Measurements from ENCODE around the gene LRMDA. TPM values are rescaled to one million over a fixed set of nuclear protein-coding genes. Genes with fewer than 3 reads are reported as not detected.

LRMDA gene
- total RNA-seq, 2 experiments from 2014 or later, result not detected

- Histone ChIP-seq H3K4me3 (ENCODE audit: low read depth, low read length, poor library complexity, severe bottlenecking) (no peak overlapping the region), H3K36me3 (ENCODE audit: insufficient read depth, low read length) (no peaks in the 10 kb centered on the region), H2AFZ (ENCODE audit: low read length) (no peak overlapping the region), H3K4me1 (ENCODE audit: insufficient read depth, low read length, poor library complexity, severe bottlenecking) (no peaks in the 10 kb centered on the region), H3K27ac (ENCODE audit: low read depth, low read length, poor library complexity, severe bottlenecking) (no peak overlapping the region), H4K20me1 (ENCODE audit: insufficient read depth, low read length) (no peaks in the 10 kb centered on the region), H3K9me2 (ENCODE audit: insufficient read depth, low read length) (no peaks in the 10 kb centered on the region), H3K9me3 (ENCODE audit: low read length) (no peaks in the 10 kb centered on the region), H3K4me2 (ENCODE audit: low read length) (no peak overlapping the region), H3K79me2 (ENCODE audit: insufficient read depth, low read depth, low read length) (no peaks in the 10 kb centered on the region)
- ChIA-PET POLR2A (no interaction called here), CTCF (ENCODE audit: unreplicated experiment) (no interaction called here)
- TF ChIP-seq EZH2phosphoT487 (IDR thresholded peaks at IDR 0.05; ENCODE audit: borderline replicate concordance, low read depth, low read length), result no peak
- no peak for TF ChIP-seq CTCF (conservative IDR thresholded peaks at IDR 0.05; ENCODE audit: low read length)
- BruUV-seq (replicated peaks), result no TSS peak
- intact Hi-C loops (cut with micrococcal nuclease; ENCODE audit: unreplicated experiment), result no loop called here
- no peak for DNase-seq (ENCODE audit: low spot score)
These were observed 549.1 kb downstream of the LRMDA start for GRCh38 chr10:75980419-75981002.

- no peak overlapping the region for H3K4me3 ChIP-seq (ENCODE audit: low read depth, low read length, poor library complexity, severe bottlenecking)
- DNase-seq (ENCODE audit: low spot score), result no peak
- no peaks in the 10 kb centered on the region for H3K79me2 ChIP-seq (ENCODE audit: insufficient read depth, low read depth, low read length)
- H3K4me1 ChIP-seq (ENCODE audit: insufficient read depth, low read length, poor library complexity, severe bottlenecking), result no peaks in the 10 kb centered on the region
- no peaks in the 10 kb centered on the region for H3K36me3 ChIP-seq (ENCODE audit: insufficient read depth, low read length)
- no peaks in the 10 kb centered on the region for H3K9me3 ChIP-seq (ENCODE audit: low read length)
- no peak overlapping the region for H2AFZ ChIP-seq (ENCODE audit: low read length)
- TF ChIP-seq EZH2phosphoT487 (IDR thresholded peaks at IDR 0.05; ENCODE audit: borderline replicate concordance, low read depth, low read length) (no peak), CTCF (conservative IDR thresholded peaks at IDR 0.05; ENCODE audit: low read length) (no peak)
- H3K9me2 ChIP-seq (ENCODE audit: insufficient read depth, low read length), result no peaks in the 10 kb centered on the region
- ChIA-PET CTCF (ENCODE audit: unreplicated experiment) (no interaction called here), POLR2A (interaction anchor here (0.6 kb wide), 2 partner anchors 8 to 121 kb away, joined by 3 read pairs; no protein-coding TSS in a partner anchor)
- no peak overlapping the region for H3K4me2 ChIP-seq (ENCODE audit: low read length)
- no peaks in the 10 kb centered on the region for H4K20me1 ChIP-seq (ENCODE audit: insufficient read depth, low read length)
- no peak overlapping the region for H3K27ac ChIP-seq (ENCODE audit: low read depth, low read length, poor library complexity, severe bottlenecking)
- no TSS peak for BruUV-seq (replicated peaks)
- intact Hi-C loops (cut with micrococcal nuclease; ENCODE audit: unreplicated experiment), result no loop called here
These were observed 551.4 kb downstream of the LRMDA start for GRCh38 chr10:75982611-75983369.

GRCh38 chr10:75984067-75984466 lies 552.6 kb downstream of the LRMDA start:
- H3K4me1 ChIP-seq (ENCODE audit: insufficient read depth, low read length, poor library complexity, severe bottlenecking), result no peaks in the 10 kb centered on the region
- H3K36me3 ChIP-seq (ENCODE audit: insufficient read depth, low read length), result no peaks in the 10 kb centered on the region
- no peaks in the 10 kb centered on the region for H3K9me2 ChIP-seq (ENCODE audit: insufficient read depth, low read length)
- intact Hi-C loops (cut with micrococcal nuclease; ENCODE audit: unreplicated experiment), result no loop called here
- BruUV-seq (replicated peaks), result no TSS peak
- no peaks in the 10 kb centered on the region for H4K20me1 ChIP-seq (ENCODE audit: insufficient read depth, low read length)
- TF ChIP-seq EZH2phosphoT487 (IDR thresholded peaks at IDR 0.05; ENCODE audit: borderline replicate concordance, low read depth, low read length), result no peak
- no peak for TF ChIP-seq CTCF (conservative IDR thresholded peaks at IDR 0.05; ENCODE audit: low read length)
- CTCF ChIA-PET (ENCODE audit: unreplicated experiment), result no interaction called here
- no peak overlapping the region for H2AFZ ChIP-seq (ENCODE audit: low read length)
- H3K4me3 ChIP-seq (ENCODE audit: low read depth, low read length, poor library complexity, severe bottlenecking), result no peak overlapping the region
- no peak overlapping the region for H3K27ac ChIP-seq (ENCODE audit: low read depth, low read length, poor library complexity, severe bottlenecking)
- POLR2A ChIA-PET, result no interaction called here
- no peak overlapping the region for H3K4me2 ChIP-seq (ENCODE audit: low read length)
- H3K9me3 ChIP-seq (ENCODE audit: low read length), result no peaks in the 10 kb centered on the region
- H3K79me2 ChIP-seq (ENCODE audit: insufficient read depth, low read depth, low read length), result no peaks in the 10 kb centered on the region
- no peak for DNase-seq (ENCODE audit: low spot score)

Measured in OCI-LY7 (cell line).